Measurements from ENCODE around the gene DPP10.

DPP10 gene

DNA sequence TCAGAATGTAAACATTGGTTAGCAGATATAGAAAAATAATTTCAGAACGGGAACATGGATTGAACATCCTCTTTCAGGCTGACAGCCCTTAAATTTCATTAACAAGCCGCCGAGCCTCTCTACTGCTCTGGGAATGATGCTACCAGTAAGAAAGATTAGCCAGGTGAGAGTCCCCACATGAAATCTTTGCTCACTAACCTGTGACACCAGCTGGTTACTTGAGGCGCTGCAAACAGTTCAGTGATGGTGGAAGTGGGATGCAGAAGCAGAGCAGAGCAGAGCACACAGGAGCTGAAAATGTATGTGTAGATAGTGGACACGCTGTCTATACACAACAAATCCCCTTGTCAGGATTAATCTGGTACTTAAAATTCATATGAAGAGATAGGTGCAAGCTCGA lies 721.1 kb downstream of the DPP10 start:
- DNase-seq = no peak

GRCh38 chr2:115165529-115166109 lies 723.2 kb downstream of the DPP10 start:
- DNase-seq = no peak

DNA sequence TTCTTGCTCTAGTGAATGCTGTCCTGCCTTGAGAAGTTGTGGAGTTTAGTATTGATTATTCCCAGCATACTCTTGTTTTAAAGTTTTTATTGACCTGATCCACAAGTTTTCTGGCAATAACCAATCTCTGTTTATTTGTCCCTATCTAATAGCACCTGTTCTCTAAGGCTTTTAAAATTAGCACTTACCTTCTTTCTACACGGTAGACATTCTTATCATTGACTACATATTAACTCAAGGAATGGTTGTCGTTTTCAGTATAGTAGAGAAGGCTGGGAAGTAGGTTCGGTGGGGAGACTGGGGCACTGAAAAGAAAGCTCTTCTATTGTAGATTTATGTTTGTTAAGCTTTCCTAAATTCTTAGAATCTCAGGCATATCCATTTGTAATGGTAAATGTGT lies 726.0 kb downstream of the DPP10 start:
- DNase-seq = no peak

DNA sequence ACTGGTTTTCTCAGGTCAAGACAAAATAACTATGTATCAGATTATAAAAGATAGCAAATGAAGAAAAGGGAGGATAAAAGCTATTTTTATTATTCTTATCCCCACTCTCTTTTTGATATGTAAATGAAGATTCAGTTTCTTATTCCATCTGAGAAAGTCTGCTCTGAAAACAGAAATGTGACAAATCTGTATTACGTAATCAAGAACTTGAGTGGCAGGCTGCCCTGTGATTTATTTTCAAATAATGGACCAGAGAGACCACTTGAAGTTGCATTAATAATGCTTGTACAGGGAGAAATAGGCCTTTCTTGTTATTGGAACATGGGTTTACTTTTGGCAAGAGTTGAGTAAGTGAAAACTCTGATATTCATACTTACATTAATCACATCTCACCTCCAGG lies 727.4 kb downstream of the DPP10 start:
- no peak for DNase-seq

- no peak for DNase-seq
These were observed 729.3 kb downstream of the DPP10 start for GRCh38 chr2:115171751-115172150.

DNA sequence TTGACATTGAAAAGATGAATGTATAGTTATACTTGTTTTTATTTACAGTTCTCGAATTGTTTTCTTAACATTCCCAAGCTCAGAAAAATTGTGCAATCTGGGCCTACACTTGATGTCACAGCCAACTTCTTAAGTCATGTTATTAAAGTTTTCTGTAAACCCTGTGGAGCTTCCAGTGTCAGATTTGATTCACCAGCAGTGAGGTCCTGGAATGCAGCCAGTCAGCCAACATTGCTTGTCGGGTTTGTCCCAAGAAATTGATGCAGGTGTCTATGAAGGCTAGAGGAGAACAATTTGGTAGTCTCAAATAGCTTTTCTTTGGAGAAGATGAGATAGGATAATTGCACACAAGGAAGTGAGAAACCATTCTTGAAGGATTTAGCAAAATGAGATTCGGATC lies 732.2 kb downstream of the DPP10 start:
- no peak for DNase-seq

GRCh38 chr2:115183144-115183543 lies 740.7 kb downstream of the DPP10 start:
- no peak for DNase-seq

GRCh38 chr2:115190459-115190858 lies 748.0 kb downstream of the DPP10 start:
- no peak for DNase-seq

DNA sequence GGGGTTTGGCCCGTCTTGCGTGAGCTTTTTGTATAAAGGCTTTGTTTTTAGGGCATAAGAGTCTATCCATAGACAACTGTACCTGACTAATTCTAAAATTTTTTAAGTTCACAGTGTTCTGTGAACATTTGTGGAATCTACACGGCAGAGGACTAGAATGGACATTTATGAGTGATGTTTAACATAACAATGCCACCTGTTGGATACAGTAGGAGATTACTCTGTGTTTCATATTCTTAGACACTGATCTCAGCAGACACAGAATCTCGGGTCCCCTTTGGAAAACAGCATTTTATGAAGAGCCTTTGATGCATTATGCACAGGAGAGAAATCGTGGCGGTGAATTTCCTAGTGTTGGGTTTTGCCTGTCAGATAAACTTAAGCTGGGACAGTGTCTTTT lies 752.2 kb downstream of the DPP10 start:
- DNase-seq = no peak

DNA sequence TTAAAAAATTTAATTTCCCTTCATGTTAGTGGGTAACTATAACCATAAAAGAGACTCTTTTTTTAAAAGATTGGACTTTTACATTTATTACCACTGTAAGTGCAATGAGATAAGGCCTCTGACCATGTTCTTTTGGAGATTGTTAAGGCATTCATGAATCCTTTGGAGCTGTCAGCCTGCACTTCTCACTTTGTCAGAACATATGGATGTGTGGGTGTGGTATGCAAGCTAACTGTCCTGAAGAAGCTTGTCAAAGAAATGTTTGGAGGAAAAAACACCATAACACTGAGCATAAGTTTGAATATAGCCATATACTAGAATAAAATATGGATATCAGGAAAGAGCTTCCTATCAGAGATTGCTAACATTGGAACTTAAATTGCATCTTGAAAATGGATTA lies 754.1 kb downstream of the DPP10 start:
- no peak for DNase-seq

DNA sequence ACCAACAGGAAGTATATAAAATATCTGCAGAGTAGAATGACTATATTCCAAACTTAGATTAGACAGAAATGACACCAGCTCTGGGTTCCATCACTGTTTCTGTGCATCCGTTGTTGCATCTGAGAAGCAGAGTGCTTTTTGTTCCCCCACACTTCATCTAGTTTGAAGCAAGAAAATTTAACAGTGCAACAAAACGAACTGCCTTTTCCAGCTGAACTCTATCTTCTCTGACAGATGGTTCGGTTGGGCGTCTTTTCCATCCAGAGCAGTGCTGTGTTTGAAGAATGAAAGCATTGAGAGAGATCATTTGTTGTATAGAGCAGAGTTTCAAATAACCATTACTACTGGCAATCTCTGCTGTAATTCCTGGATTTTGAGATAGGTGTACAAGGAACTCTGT lies 757.5 kb downstream of the DPP10 start:
- no peak for DNase-seq

DNA sequence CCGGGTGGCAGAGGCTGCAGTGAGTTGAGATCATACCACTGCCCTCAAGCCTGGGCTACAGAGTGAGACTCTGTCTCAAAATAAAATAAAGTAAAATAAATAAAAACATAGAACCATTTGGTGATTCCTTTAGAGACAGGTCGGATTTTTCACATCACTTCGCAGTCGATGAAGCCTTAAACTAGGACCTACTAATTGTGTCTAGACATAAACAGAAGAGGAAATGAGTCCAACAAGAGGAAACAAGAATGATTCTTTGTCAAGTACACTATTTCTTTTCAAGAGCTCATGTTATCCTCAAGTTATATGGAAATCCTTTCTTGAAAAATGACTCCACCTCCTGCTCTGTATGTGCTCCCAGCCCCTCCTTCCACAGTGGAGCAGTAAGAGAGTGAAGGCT lies 758.9 kb downstream of the DPP10 start:
- no peak for DNase-seq

DNA sequence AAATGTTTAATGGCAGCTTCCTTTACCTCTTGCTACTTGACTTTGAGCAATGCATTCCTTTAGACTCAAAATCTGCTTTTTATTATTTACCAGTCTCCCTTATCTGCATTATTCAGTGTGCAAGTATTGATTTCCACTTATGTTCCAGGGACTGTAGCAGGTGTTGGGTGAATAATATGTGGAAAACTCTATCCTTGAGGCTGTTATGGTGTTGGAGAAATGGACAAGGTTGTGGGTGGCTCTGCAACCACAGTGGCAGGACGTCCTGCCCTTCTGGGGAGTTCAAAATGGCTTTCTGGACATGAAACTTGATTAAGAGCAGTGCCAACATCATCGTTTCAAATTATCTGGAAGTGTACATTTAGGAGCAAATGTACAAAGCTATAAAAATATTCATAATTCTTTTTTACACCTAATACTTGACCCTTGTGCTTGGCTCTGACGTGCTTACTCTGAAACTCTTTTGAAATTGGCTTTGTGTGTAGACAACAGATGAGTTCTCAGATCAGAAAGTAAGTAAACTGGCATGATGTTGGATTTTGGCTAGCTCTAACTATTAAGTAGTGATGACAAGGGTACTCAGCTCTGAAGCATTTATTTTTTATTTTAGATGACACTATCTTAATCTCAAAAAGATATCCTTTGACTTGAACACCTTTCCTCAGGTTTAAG lies 766.2 kb downstream of the DPP10 start:
- no peak for DNase-seq

DNA sequence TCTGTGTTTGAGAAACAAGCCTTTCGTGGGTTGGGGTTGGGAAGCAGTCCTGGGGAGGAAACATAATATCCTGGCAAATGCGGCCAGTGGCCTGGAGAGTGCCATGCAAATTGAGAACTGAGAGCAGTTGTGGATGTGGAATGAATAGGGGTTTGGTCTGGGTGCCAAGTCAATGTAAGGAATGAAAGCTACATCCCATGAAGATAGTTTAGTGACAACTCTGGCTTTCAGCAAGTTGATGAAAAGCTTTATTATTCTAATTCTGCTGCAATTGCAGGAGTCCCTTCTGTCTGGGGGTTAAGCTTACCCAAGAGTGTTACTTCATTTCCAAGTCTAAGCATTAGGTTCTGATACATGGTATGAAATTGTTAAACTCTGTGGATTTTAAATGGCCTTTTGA lies 771.6 kb downstream of the DPP10 start:
- DNase-seq = no peak

DNA sequence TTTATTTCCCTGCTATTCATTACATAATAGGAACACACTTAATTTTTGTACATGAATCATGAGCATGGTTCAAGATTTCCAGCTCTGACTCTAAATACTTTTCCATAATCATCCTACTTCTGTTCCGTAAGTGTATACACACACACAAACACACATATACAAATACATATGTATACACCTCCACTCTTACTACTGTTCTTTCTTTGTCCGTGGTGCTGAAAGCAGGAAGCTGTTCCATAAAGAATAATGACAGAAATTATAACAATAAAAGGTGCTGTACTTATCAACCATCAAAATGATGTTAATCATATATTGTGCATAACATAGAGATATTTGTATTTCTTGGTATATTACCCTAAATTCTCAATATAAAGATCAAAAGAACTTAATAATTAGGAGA lies 776.9 kb downstream of the DPP10 start:
- DNase-seq = no peak

DNA sequence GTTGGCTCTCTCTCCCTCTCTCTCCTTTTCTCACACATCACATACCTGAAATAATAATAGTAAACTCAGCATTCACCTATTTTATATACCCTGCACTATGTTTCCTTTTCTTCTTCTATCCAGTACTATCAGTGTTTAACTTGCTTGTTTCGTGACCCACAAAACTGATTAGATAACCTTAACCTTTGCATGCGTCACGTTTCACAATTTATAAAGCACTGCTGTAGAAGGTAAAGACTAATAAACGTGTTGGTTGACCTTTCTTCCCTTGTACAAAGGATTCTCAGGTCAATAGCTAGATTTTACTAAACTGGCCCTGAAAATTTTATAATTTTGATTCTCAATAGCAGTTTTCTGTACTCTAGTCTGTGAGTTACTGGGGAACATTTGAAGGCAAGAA lies 791.7 kb downstream of the DPP10 start:
- DNase-seq = no peak

DNA sequence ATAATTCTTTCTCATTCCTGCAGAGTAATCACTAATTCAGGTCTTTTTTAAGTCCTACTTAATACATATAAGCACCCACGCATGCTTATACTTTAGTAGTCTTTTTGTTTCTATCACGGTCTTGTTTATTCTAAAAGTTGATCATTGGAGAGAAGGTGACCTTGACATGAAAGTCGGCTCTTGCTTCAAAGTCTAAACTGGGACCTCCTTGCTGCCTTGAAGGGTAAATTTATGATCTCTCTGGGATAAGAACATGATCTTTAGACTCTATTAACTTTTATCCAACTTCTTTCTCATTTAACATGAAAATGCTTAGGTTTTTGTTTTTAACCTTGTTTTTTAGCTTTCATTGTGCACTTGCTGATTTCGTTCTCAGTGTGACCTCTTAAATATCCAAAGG lies 792.3 kb downstream of the DPP10 start:
- no peak for DNase-seq

- no peak for DNase-seq
These were observed 805.6 kb downstream of the DPP10 start for GRCh38 chr2:115248066-115248465.

- DNase-seq = no peak
These were observed 834.9 kb downstream of the DPP10 start for GRCh38 chr2:115277366-115277765.

DNA sequence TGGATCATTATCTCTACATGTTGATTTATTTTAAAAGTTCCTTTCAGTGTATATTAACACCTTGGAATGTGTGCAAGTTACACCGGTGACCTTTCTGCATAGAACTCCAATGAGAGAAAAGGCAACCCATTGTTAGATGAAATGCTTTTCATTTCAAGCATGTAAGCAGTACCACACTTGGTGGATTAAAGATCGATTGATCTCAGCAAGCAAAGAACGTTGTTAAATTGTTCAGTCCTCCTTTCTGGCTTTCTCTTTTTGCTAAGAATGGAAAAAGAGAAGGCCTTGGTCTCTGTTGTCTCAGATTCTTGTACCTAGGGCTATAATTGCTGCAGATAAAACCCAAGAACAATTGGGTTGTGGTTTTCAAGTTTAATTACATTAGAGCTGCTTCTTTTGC lies 843.0 kb downstream of the DPP10 start:
- DNase-seq = no peak

DNA sequence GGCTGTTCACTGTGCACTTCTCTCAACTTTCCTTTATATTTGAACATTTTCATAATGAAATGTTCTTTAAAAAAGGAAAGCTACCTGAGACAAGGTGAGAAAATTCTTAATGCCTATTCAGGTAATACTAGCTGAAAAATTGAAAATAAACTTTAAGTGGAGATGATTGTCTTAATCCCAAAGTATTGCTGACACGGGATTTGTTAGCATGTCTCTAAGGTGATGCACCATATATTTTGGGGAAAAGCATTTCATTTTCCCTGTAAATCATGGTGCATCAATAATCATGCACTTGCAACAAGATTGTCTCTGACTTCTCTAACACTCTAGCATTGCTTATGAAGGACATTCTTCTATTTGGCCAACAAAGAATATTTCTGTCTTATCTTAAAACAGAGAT lies 848.0 kb downstream of the DPP10 start:
- DNase-seq = no peak

DNA sequence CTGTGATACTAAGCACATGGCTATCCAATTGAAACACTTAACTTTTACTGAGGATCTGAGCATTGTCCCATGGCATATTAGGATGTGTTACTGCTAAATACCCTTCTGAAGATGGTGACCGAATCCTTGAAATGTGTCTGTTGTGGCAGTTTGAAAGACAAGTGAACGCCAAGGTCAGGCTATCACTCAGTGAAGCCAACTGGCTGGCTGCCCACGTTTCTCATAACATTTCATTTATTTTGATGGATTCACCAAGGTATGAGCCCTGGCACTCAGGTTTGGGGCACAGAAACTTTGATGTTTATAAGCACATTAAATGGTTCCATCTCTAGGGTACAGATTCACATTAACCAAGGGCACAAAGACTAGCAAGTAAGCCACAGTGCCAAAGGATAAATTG lies 850.3 kb downstream of the DPP10 start:
- DNase-seq = no peak

DNA sequence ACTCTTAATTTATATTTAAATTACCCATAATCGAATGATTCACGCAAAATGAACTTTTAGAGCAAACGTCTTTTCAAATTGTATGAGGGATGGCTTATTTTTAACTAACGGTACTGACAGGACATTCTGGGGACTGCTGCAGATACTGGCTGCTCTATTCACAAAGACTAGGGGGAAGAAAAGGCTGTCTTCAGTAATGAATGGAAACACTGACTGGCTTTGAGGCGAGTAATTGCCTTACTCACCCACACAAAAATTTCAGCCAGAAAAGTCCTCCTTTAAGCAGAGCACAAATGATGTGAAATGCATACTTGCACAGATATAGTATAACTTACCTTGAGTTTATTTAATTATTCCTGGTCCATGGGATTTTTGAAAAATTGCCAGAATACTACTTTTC lies 852.6 kb downstream of the DPP10 start:
- no peak for DNase-seq

GRCh38 chr2:115297056-115297455 lies 854.6 kb downstream of the DPP10 start:
- DNase-seq = no peak

GRCh38 chr2:115299199-115299598 lies 856.8 kb downstream of the DPP10 start:
- no peak for DNase-seq
